GM12874 (cell line): Measurements from ENCODE around the gene CD244.
A peak's percentile ranks its signal among the peaks of the same experiment; 100 is the strongest.

Experiments used
- TF ChIP-seq, protein P1 (sequence below): IDR thresholded peaks from 2 replicates; pipeline ENCODE4 v1.5.1; 2011; ENCODE audit warnings: low read depth, mild to moderate bottlenecking, control low read depth, low read length, moderate library complexity; ENCODE audit not compliant: insufficient read depth

Gene CD244

DNA sequence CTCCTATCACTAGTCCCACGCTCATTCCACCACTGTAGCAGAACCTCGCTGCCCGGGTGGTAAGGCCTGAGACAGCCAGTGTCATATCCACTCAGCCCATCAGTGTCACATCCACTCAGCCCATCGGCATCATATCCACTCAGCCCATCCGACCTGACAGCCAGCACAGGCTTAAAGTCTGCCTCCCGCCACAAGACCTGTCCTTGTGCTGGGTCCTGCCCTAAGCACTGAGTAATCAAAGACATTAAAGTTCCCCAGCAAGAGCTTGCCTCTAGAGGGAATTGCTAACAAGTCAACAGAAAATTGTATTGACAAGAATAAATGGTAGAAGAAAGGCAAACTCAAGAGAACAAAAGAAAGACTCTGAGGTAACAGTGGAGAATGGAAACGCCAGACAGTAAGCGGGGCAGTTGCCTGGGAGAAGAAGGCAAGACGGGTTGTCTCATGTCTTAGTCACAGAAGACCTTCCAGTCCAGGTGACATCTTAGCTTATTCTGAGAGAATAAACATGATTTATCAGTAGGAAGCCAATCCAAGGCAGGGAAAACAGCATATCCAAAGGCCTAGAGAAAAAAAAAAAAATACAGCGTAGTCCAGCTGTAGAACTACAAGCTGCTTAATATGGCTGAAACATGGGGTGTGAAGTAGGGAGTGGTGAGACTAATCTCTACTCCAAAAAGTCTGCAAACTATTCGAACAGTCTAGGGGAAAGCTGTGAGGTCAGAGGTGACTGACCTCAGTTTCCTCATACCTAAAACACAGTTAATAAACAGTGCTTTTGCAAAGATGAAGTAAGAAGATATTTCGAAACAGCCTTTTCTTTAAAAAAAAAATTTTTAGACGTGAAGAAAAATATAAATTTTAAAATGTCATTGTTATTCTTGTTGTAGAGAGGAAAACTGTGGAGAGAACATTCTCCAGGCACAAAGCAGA, 21.2 kb upstream of the CD244 start:
- TF ChIP-seq, protein P1, sequence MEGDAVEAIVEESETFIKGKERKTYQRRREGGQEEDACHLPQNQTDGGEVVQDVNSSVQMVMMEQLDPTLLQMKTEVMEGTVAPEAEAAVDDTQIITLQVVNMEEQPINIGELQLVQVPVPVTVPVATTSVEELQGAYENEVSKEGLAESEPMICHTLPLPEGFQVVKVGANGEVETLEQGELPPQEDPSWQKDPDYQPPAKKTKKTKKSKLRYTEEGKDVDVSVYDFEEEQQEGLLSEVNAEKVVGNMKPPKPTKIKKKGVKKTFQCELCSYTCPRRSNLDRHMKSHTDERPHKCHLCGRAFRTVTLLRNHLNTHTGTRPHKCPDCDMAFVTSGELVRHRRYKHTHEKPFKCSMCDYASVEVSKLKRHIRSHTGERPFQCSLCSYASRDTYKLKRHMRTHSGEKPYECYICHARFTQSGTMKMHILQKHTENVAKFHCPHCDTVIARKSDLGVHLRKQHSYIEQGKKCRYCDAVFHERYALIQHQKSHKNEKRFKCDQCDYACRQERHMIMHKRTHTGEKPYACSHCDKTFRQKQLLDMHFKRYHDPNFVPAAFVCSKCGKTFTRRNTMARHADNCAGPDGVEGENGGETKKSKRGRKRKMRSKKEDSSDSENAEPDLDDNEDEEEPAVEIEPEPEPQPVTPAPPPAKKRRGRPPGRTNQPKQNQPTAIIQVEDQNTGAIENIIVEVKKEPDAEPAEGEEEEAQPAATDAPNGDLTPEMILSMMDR = no peak

DNA sequence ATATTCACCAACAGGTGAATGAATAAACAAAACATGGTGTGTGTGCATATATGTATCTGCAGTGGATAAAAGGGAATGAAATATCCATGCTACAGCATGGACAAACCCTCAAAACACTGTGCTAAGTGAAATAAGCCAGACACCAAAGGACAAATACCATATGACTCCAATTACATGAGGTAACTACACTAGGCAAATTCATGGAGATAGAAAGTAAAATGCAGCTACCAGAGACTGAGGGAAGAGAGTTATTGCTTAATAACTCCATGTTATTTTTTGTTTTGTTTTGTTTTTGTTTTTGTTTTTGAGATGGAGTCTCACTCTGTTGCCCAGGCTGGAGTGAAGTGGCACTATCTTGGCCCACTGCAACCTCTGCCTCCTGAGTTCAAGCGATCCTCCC, 19.9 kb upstream of the CD244 start:
- TF ChIP-seq, protein P1 = no peak

DNA sequence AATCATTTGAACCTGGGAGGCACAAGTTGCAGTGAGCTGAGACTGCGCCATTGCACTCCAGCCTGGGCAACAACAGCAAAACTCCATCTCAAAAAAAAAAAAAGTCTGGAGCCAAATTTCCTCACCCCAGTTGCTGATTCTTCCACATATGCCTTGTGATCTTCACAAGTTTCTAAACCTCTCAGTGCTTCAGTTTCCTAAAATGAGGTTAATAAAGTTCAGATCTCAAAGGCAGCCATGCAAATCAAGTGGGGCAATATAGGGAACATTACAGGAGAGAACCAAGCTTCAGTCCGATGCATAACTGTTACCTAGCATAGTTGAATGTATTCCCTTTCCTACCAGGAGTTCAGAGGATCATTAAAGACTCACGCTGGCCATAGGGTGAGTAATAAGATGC, 17.5 kb upstream of the CD244 start:
- TF ChIP-seq, protein P1 = no peak

DNA sequence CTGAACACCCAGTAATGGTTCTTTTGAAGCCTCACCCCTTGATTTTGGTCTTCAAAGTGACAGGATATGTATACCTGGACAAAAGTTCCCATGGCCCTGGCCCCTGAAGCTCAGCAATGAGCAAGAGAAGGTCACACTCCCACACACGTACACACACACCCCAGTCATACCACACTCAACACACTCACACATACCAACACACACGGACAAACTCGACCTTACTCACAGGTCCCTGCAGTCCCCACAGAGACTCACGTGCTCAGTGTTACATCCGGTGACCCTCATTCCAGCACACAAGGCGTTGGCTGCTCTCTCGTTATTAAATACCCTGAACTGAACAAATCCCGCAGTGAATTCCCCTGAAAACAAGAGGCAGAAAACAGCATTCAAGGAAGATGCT, 16.4 kb upstream of the CD244 start:
- TF ChIP-seq, protein P1 = no peak

DNA sequence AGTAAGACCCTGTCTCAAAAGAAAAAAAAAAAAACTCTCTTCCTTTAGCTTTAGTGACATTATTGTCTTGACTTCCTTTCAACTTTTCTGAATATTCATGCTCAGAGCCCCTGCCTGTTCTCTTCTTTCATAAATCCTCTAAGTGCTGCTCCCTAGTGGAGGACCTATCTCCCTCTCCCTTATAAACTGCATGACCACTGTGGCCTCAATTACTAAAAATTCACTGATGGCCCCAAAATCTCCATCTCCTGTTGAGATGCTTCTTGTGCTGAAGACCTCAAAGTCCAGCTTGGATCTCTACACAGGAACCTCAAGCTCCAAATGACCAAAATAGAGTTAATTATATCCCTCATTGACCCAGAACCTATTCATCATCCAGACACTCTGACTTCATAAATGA, 14.5 kb upstream of the CD244 start:
- TF ChIP-seq, protein P1 = peak; percentile 27; the same call in 1 of the 2 replicates

DNA sequence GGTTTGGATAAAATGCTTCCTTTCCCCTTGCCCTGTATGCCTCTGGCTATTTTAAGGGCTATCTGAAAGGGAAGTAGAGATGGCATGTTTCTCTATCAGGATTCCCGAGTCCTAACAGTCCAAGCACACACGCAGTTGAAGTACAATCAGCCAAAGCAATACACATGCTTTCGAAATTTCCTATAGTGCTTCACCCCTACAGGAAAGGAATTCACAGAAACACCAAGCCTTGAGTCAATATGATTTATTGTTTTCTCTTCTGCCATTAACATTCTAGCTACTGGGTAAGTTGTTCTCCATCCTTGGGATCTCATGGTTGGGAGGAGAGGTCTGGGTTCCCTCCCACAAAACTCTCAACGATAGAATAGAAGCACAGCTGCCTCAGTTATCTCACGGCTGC, 13.6 kb upstream of the CD244 start:
- TF ChIP-seq, protein P1 = no peak

DNA sequence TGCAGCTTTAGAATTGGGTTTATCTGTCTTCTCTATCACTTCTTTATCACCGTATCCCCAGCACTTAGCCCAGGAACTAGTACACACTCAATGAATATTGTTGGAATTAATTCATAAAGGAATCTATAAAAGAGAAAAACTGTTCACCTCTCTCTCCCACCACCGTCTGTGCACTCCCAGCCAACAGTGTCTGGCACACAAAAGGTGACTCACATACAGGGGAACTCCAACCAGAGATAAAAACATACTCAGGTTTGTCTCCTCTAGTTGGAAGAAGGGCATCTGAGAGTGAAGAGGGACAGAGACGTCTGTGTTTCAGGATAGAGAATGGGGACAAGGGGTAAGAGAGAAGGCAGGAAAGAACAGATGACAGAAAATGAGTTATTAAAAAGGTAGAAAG, 12.2 kb upstream of the CD244 start:
- TF ChIP-seq, protein P1 = no peak
